Nephron (organoid): ENCODE data around the gene ZCCHC2.

Source experiments
- H3K27ac Mint-ChIP-seq, 3 experiments: 2 replicates each; pipeline ENCODE4 v1.8.0; 2020; ENCODE audit warnings: mixed read lengths in 3 of 3, mild to moderate bottlenecking in 2 of 3, moderate library complexity in 1 of 3
- H3K27me3 Mint-ChIP-seq: 2 replicates; pipeline ENCODE4 v1.8.0; 2021; ENCODE audit warnings: low read depth, mild to moderate bottlenecking, moderate library complexity, mixed read lengths
- H3K36me3 Mint-ChIP-seq: 2 replicates; pipeline ENCODE4 v1.8.0; 2020; ENCODE audit warnings: low read depth, mixed read lengths
- H3K4me1 Mint-ChIP-seq: 2 replicates; pipeline ENCODE4 v1.8.0; 2020; ENCODE audit warnings: mixed read lengths
- H3K4me3 Mint-ChIP-seq, 3 experiments: 2 replicates each; pipeline ENCODE4 v1.8.0; 2020; ENCODE audit warnings: mild to moderate bottlenecking in 3 of 3, mixed read lengths in 3 of 3, moderate library complexity in 2 of 3
- H3K9me3 Mint-ChIP-seq: 2 replicates; pipeline ENCODE4 v1.8.0; 2020; ENCODE audit warnings: mixed read lengths
- TF ChIP-seq, protein P1 (sequence below), 3 experiments: fragments of 200-600 bp; sonication (generic); IDR thresholded peaks; one replicate each; pipeline ENCODE4 v1.5.0; 2021; ENCODE audit warnings: antibody characterized with exemption in 3 of 3; ENCODE audit not compliant: unreplicated experiment in 3 of 3

ZCCHC2 gene

DNA sequence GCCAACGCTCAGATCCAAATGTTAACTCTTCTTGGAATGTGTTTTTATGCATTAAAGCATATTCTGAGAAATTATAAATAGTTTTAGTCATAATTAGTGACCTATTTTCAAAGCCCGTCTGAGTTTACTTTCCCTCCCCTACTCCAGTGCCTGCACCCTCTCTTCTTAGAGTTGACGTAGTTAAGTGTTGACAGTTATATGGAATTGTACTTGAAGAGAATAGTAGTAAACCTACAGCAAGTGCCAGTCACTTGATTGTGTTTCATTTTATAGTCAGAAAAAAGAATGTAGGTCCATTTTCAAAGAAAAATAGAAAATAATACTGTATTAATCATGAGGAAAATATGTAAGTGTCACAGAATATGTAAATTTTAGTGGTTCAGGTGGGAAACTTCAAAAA lies 41.2 kb downstream of the ZCCHC2 start:
- Mint-ChIP-seq H3K4me3 (no peak overlapping the region), H3K27me3 (no peaks in the 10 kb centered on the region), H3K36me3 (peaks cover 70% of the 10 kb centered on the region), H3K27ac (no peak overlapping the region), H3K9me3 (no peaks in the 10 kb centered on the region), H3K4me1 (peaks cover 5% of the 10 kb centered on the region)
- TF ChIP-seq, protein P1, sequence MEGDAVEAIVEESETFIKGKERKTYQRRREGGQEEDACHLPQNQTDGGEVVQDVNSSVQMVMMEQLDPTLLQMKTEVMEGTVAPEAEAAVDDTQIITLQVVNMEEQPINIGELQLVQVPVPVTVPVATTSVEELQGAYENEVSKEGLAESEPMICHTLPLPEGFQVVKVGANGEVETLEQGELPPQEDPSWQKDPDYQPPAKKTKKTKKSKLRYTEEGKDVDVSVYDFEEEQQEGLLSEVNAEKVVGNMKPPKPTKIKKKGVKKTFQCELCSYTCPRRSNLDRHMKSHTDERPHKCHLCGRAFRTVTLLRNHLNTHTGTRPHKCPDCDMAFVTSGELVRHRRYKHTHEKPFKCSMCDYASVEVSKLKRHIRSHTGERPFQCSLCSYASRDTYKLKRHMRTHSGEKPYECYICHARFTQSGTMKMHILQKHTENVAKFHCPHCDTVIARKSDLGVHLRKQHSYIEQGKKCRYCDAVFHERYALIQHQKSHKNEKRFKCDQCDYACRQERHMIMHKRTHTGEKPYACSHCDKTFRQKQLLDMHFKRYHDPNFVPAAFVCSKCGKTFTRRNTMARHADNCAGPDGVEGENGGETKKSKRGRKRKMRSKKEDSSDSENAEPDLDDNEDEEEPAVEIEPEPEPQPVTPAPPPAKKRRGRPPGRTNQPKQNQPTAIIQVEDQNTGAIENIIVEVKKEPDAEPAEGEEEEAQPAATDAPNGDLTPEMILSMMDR (IDR thresholded peaks at IDR 0.05; ENCODE audit: unreplicated experiment in 3 of 3), result no peak

DNA sequence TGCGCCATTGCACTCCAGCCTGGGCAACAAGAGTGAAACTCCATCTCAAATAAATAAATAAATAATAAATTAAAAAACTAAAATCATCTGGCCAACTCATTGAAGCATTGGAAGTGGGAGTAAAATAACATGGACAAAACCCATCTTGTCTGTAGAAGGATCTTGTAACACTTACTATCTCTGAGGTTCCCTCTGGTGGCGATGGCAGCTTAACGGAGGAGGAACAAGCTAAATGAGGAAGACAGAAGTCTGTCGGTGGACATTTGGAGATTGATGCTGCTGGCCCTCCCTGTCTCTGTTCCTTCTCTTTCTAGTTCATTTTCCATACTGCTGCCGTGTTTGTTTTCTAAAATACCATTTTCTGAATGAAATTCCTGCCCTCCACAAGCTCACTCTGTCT lies 43.4 kb downstream of the ZCCHC2 start:
- H3K4me1 Mint-ChIP-seq, result peaks cover 5% of the 10 kb centered on the region
- H3K27me3 Mint-ChIP-seq, result no peaks in the 10 kb centered on the region
- TF ChIP-seq, protein P1 (IDR thresholded peaks at IDR 0.05; ENCODE audit: unreplicated experiment in 3 of 3), result peak in 2 of 3 experiments; percentile 10 to 30
- peaks cover 77% of the 10 kb centered on the region for H3K36me3 Mint-ChIP-seq
- no peak overlapping the region for H3K4me3 Mint-ChIP-seq
- H3K27ac Mint-ChIP-seq, result no peak overlapping the region
- peaks cover 3% of the 10 kb centered on the region for H3K9me3 Mint-ChIP-seq

DNA sequence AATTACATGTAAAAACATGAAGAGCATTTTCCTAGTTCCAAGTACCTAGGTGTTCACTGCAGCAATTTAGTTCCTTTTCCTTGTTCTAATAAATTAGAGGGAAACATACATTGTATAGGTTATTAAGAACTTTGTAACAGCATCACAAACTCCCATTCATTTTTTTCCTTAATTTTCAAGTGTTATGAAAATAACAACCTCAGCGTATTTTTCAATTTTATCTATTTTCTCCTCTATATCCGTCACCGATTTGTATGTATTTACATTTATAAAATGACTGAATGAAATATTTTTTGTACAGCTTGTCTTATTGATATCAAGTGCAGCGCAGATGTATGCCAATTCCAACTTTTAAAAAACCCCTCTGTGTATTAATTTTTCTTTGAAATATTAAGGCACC lies 44.0 kb downstream of the ZCCHC2 start:
- Mint-ChIP-seq H3K27me3 (no peaks in the 10 kb centered on the region), H3K9me3 (peaks cover 3% of the 10 kb centered on the region), H3K27ac (no peak overlapping the region), H3K4me1 (peaks cover 5% of the 10 kb centered on the region), H3K36me3 (peaks cover 77% of the 10 kb centered on the region), H3K4me3 (no peak overlapping the region)
- TF ChIP-seq, protein P1 (IDR thresholded peaks at IDR 0.05; ENCODE audit: unreplicated experiment in 3 of 3), result no peak

DNA sequence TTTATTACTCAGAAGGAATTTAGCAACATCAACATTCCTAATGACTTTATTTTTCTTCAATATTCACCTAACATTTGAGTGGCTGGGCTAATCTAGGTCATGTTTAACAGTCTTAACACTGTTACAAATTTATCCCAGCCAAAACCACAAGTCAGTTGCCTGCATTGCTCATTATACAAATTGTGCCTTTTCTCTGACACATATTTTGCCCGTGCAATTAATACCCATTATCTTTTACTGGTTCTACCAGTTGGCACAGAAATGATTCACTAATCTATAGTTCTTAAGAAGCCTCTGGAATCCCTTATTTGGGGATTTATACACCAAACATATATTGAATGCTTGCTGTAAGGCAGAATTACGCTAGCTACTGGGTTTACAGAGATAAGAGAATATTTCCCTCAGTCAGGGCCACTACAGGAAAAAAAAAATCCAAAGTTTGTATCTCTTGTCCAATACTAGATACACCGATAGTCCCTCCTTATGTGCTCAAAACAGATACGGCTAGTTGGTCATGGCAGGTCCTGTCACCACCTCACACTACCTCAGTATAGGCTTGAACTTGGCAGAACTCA lies 46.3 kb downstream of the ZCCHC2 start:
- Mint-ChIP-seq H3K4me1 (no peaks in the 10 kb centered on the region), H3K36me3 (peaks cover 77% of the 10 kb centered on the region), H3K4me3 (no peak overlapping the region)

DNA sequence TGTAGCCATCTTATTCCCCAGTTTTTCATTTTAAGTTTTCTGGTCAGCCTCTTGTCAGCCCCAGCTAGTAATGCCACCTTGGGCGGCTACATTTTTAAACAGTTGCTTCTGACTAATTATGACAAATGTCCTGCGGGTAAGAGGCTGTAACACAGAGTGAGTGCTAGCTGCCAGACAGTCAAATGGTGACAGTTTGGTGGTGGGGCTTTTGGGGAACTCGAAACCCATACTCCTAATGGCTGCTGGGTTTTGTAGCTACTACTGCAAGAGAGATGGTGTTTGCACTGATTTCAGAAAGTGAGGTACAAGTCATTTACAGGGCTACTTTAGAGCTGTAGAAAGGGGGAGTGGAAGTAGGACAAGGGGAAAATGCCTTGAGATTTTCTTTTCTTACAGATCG lies 48.2 kb downstream of the ZCCHC2 start:
- Mint-ChIP-seq H3K36me3 (peaks cover 83% of the 10 kb centered on the region), H3K4me3 (no peak overlapping the region), H3K27ac (no peak overlapping the region), H3K27me3 (no peaks in the 10 kb centered on the region), H3K4me1 (no peaks in the 10 kb centered on the region), H3K9me3 (peaks cover 3% of the 10 kb centered on the region)
- TF ChIP-seq, protein P1 (IDR thresholded peaks at IDR 0.05; ENCODE audit: unreplicated experiment in 3 of 3), result no peak

More for the DNA sequence above, 46.3 kb downstream of the ZCCHC2 start:
- peaks cover 3% of the 10 kb centered on the region for H3K9me3 Mint-ChIP-seq
- no peak overlapping the region for H3K27ac Mint-ChIP-seq
- H3K27me3 Mint-ChIP-seq, result no peaks in the 10 kb centered on the region
- TF ChIP-seq, protein P1 (IDR thresholded peaks at IDR 0.05; ENCODE audit: unreplicated experiment in 3 of 3), result no peak

DNA sequence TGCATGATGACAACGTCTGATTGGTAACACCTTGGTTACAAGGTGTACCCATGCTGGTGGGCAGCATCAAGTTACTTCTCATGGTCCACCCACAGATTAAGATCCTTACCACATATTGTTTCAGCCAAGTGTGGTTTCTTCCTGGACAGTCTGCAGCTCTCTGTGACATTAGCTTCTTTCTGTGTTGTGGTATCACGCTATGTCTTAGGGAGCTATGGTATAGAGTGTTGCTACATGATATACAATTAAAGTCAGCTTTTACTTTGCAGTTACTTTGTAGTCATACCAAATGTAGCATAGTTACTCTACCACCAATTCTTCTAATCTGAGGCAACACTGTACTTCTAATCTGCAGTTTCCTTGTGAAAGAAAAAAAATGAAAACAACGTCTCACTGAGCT lies 48.8 kb downstream of the ZCCHC2 start:
- TF ChIP-seq, protein P1 (IDR thresholded peaks at IDR 0.05; ENCODE audit: unreplicated experiment in 3 of 3), result no peak
- Mint-ChIP-seq H3K27ac (no peak overlapping the region), H3K4me1 (no peaks in the 10 kb centered on the region)

More for the DNA sequence above, 48.8 kb downstream of the ZCCHC2 start:
- Mint-ChIP-seq H3K4me3 (no peak overlapping the region), H3K9me3 (peaks cover 3% of the 10 kb centered on the region), H3K27me3 (no peaks in the 10 kb centered on the region), H3K36me3 (peaks cover 77% of the 10 kb centered on the region)
